HepG2 (cell line): ENCODE data around the gene STPG4.

ENCODE experiments used
- HNRNPLL ChIP-seq: fragments of 200-400 bp; formaldehyde crosslinking; IDR thresholded peaks from 2 replicates; pipeline ENCODE4 v1.6.1; 2017; ENCODE audit warnings: mild to moderate bottlenecking, low read depth, low read length; ENCODE audit not compliant: poor library complexity, severe bottlenecking
- ZNF512 ChIP-seq: sonication (generic); formaldehyde crosslinking; IDR thresholded peaks from 2 replicates; pipeline ENCODE4 v1.4.0; 2020; ENCODE audit warnings: mild to moderate bottlenecking, missing genetic modification reagents

GRCh38 chr2:47169784-47170183 lies 14.7 kb upstream of the STPG4 start:
- TF ChIP-seq ZNF512 (no peak), HNRNPLL (no peak)
